ENCODE measurements around the gene MTFP1. TPM values are rescaled to one million over a fixed set of nuclear protein-coding genes. Genes with fewer than 3 reads are reported as not detected.

The MTFP1 gene
- total and polyA plus RNA-seq, 2 donors (not counting 1 experiment from before 2014, with no cell fraction given) = 11.8 to 18.4 TPM

DNA sequence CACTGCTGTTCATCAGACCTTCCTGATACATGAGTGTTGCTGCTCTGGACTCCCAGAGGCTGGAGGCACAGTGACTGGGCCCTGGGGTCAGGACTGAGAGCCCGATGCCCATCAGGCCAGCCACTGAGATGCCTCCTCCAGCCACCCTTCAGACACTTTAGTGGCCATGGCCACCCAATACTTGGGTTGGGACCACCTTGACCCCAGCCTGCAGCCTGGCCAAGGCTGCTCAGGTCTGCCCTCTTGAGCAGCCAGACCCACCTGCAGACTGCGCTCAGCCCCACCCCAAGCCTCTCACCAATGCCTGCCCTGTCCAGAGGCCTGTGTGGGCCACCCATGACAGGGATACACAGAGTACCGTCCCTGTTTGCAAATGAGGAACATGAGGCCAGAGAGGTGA is 42.5 kb upstream of the MTFP1 start:
- Mint-ChIP-seq H3K4me3 (no peak overlapping the region), H3K27ac (no peak overlapping the region), H3K4me1 (peaks cover 11% of the 10 kb centered on the region), H3K27me3 (no peaks in the 10 kb centered on the region), H3K9me3 (ENCODE audit: insufficient read depth) (no peaks in the 10 kb centered on the region)
- Histone ChIP-seq H4K20me1 (ENCODE audit: control insufficient read depth, insufficient read depth, low read length, poor library complexity, severe bottlenecking) (no peaks in the 10 kb centered on the region), H3K27me3 (replicated peaks in 1 of 4; ENCODE audit: control extremely low read depth in 1 of 4, control insufficient read depth in 3 of 4, insufficient read depth in 4 of 4, low read length in 3 of 4) (no peaks in the 10 kb centered on the region), H3K9me3 (ENCODE audit: control extremely low read depth in 1 of 3, control insufficient read depth in 2 of 3, insufficient read depth in 1 of 3, low read length in 2 of 3) (no peaks in the 10 kb centered on the region), H3K4me1 (ENCODE audit: control insufficient read depth in 2 of 2, insufficient read depth in 2 of 2, low read length in 2 of 2) (peaks cover 8 to 18% of the 10 kb centered on the region in 2 donors), H2AFZ (ENCODE audit: insufficient read depth, low read depth, low read length, poor library complexity, severe bottlenecking) (no peak overlapping the region), H3K4me3 (ENCODE audit: control extremely low read depth in 1 of 5, extremely low read depth in 1 of 5, insufficient read depth in 1 of 5, low read depth in 2 of 5, low read length in 4 of 5) (no peak overlapping the region), H3K79me2 (ENCODE audit: control insufficient read depth, insufficient read depth, low read length) (no peaks in the 10 kb centered on the region), H3K9ac (ENCODE audit: low read length) (no peak overlapping the region), H3K27ac (ENCODE audit: low read length in 2 of 2) (no peak overlapping the region), H3K36me3 (replicated peaks in 1 of 2; ENCODE audit: control extremely low read depth in 1 of 2, control insufficient read depth in 1 of 2, extremely low read depth in 1 of 2, insufficient read depth in 2 of 2, low read length in 1 of 2) (no peaks in the 10 kb centered on the region), H3K4me2 (replicated peaks; ENCODE audit: low read depth, low read length, poor library complexity, severe bottlenecking) (no peak overlapping the region)
- intact Hi-C loops (cut with micrococcal nuclease) = no loop called here
- ATAC-seq (ENCODE audit: low read depth) (no peak), DNase-seq (no peak)
- TF ChIP-seq EZH2 (IDR thresholded peaks at IDR 0.05; ENCODE audit: borderline replicate concordance, insufficient read depth, low read depth, low read length, poor library complexity, severe bottlenecking) (no peak), CTCF (IDR thresholded peaks at IDR 0.05) (no peak)
- POLR2A ChIA-PET = no interaction called here
- CTCF ChIA-PET = interaction anchor here (1.3 to 19.9 kb wide), 3 partner anchors 8 to 95 kb away, joined by 4 to 510 read pairs (median 5); partner anchors contain the start of gene CASTOR1
- WGBS (ENCODE audit: insufficient coverage) = 78% methylated on average over 3 of the region's 3 CpGs

GRCh38 chr22:30385942-30386341 is 39.6 kb upstream of the MTFP1 start:
- H3K4me1 ChIP-seq (ENCODE audit: control insufficient read depth in 2 of 2, insufficient read depth in 2 of 2, low read length in 2 of 2) = peaks cover 7 to 12% of the 10 kb centered on the region in 2 donors
- no peak for TF ChIP-seq EZH2 (IDR thresholded peaks at IDR 0.05; ENCODE audit: borderline replicate concordance, insufficient read depth, low read depth, low read length, poor library complexity, severe bottlenecking)
- TF ChIP-seq CTCF (IDR thresholded peaks at IDR 0.05) = no peak
- H3K27me3 Mint-ChIP-seq = no peaks in the 10 kb centered on the region
- H3K4me2 ChIP-seq (replicated peaks; ENCODE audit: low read depth, low read length, poor library complexity, severe bottlenecking) = peak overlapping the region; percentile 85
- H3K4me3 Mint-ChIP-seq = peak overlapping the region; percentile 83
- ATAC-seq (ENCODE audit: low read depth) (no peak), DNase-seq (no peak)
- H3K9me3 ChIP-seq (ENCODE audit: control extremely low read depth in 1 of 3, control insufficient read depth in 2 of 3, insufficient read depth in 1 of 3, low read length in 2 of 3) = no peaks in the 10 kb centered on the region
- H3K9ac ChIP-seq (ENCODE audit: low read length) = no peak overlapping the region
- no peaks in the 10 kb centered on the region for H3K36me3 ChIP-seq (replicated peaks in 1 of 2; ENCODE audit: control extremely low read depth in 1 of 2, control insufficient read depth in 1 of 2, extremely low read depth in 1 of 2, insufficient read depth in 2 of 2, low read length in 1 of 2)
- WGBS (ENCODE audit: insufficient coverage) = 99% methylated on average over 10 of the region's 10 CpGs
- POLR2A ChIA-PET = interaction anchor here (3.1 kb wide), 1 partner anchor 98 kb away, joined by 20 read pairs; the partner anchor contains the start of gene CASTOR1
- no peaks in the 10 kb centered on the region for H3K9me3 Mint-ChIP-seq (ENCODE audit: insufficient read depth)
- no peak overlapping the region for H3K4me3 ChIP-seq (ENCODE audit: control extremely low read depth in 1 of 5, extremely low read depth in 1 of 5, insufficient read depth in 1 of 5, low read depth in 2 of 5, low read length in 4 of 5)
- no peaks in the 10 kb centered on the region for H4K20me1 ChIP-seq (ENCODE audit: control insufficient read depth, insufficient read depth, low read length, poor library complexity, severe bottlenecking)
- CTCF ChIA-PET = interaction anchor here (0.6 to 19.9 kb wide), 7 partner anchors 17 to 278 kb away, joined by 3 to 510 read pairs (median 4); partner anchors contain the start of genes CASTOR1, CCDC157 and SF3A1
- peaks cover 9% of the 10 kb centered on the region for H3K4me1 Mint-ChIP-seq
- no peaks in the 10 kb centered on the region for H3K79me2 ChIP-seq (ENCODE audit: control insufficient read depth, insufficient read depth, low read length)
- intact Hi-C loops (cut with micrococcal nuclease) = no loop called here
- no peaks in the 10 kb centered on the region for H3K27me3 ChIP-seq (replicated peaks in 1 of 4; ENCODE audit: control extremely low read depth in 1 of 4, control insufficient read depth in 3 of 4, insufficient read depth in 4 of 4, low read length in 3 of 4)
- no peak overlapping the region for H3K27ac ChIP-seq (ENCODE audit: low read length in 2 of 2)
- no peak overlapping the region for H3K27ac Mint-ChIP-seq
- H2AFZ ChIP-seq (ENCODE audit: insufficient read depth, low read depth, low read length, poor library complexity, severe bottlenecking) = no peak overlapping the region

All from B cell (primary cell).